HG02884 (cell line): Measurements from ENCODE around the gene NCR2.

Experiments used
- ATAC-seq: cut with Tn5 transposase; IDR thresholded peaks from one replicate; pipeline ENCODE4 v1.9.1; 2021; ENCODE audit warnings: mild to moderate bottlenecking, moderate library complexity; ENCODE audit not compliant: unreplicated experiment

NCR2 gene

GRCh38 chr6:41356825-41357224 is 21.4 kb downstream of the NCR2 start:
- no peak for ATAC-seq

GRCh38 chr6:41358503-41358902 is 23.1 kb downstream of the NCR2 start:
- ATAC-seq, result no peak

- ATAC-seq, result no peak
Observed at GRCh38 chr6:41359617-41360313, 24.4 kb downstream of the NCR2 start.

GRCh38 chr6:41360314-41360685 is 24.9 kb downstream of the NCR2 start:
- no peak for ATAC-seq

GRCh38 chr6:41366150-41366549 is 30.7 kb downstream of the NCR2 start:
- no peak for ATAC-seq

GRCh38 chr6:41367061-41367460 is 31.7 kb downstream of the NCR2 start:
- ATAC-seq, result no peak

GRCh38 chr6:41367700-41368099 is 32.3 kb downstream of the NCR2 start:
- ATAC-seq, result no peak

GRCh38 chr6:41370488-41371111 is 35.2 kb downstream of the NCR2 start:
- no peak for ATAC-seq

- ATAC-seq, result no peak
Observed at GRCh38 chr6:41371461-41371991, 36.1 kb downstream of the NCR2 start.

GRCh38 chr6:41371992-41372831 is 36.8 kb downstream of the NCR2 start:
- ATAC-seq, result no peak

- ATAC-seq, result no peak
Observed at GRCh38 chr6:41372832-41373626, 37.6 kb downstream of the NCR2 start.

- ATAC-seq, result no peak
Observed at GRCh38 chr6:41373627-41373918, 38.2 kb downstream of the NCR2 start.

GRCh38 chr6:41373919-41374617 is 38.7 kb downstream of the NCR2 start:
- no peak for ATAC-seq

- no peak for ATAC-seq
Observed at GRCh38 chr6:41374618-41375590, 39.5 kb downstream of the NCR2 start.

GRCh38 chr6:41375598-41376151 is 40.3 kb downstream of the NCR2 start:
- ATAC-seq, result no peak

GRCh38 chr6:41376176-41376575 is 40.8 kb downstream of the NCR2 start:
- no peak for ATAC-seq

- no peak for ATAC-seq
Observed at GRCh38 chr6:41377071-41377470, 41.7 kb downstream of the NCR2 start.

GRCh38 chr6:41379306-41379705 is 43.9 kb downstream of the NCR2 start:
- no peak for ATAC-seq

GRCh38 chr6:41386594-41386993 is 51.2 kb downstream of the NCR2 start:
- ATAC-seq, result no peak
